Measurements from ENCODE around the gene MCRIP2.

MCRIP2 gene

DNA sequence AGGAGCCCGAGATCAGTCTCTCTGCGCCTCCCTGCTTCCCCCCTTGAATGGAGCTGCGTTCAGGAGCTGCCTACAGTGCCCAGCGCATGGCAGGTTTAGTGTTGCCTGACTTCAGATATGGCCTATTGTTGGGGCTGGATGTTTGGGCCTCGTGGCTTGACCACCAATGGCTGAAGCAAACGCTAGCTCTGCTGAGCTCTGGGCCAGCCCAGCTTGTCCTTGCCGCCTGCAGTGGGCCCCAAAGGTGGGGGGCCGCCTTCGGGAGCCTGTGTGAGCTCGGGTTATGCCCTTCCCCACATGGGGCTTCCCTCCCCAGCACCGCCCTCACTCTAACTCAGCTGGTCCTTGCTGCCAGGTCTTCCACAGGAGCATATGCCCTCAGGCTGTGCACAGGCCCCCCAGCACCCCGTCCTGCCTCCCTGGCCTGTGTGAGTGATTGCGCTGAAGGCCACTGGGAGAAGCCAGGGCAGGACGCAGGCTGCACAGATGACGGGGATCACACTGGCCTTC, 3.5 kb upstream of the MCRIP2 start:
- Histone ChIP-seq H4K20me1 (ENCODE audit: insufficient read depth, low read length) (no peaks in the 10 kb centered on the region), H3K9ac (ENCODE audit: low read length) (no peak overlapping the region), H3F3A (ENCODE audit: insufficient read depth, low read length) (no peaks in the 10 kb centered on the region), H3K4me1 (ENCODE audit: insufficient read depth, low read length, severe bottlenecking) (peaks cover 43% of the 10 kb centered on the region), H3K4me3 (ENCODE audit: low read depth, low read length, poor library complexity, severe bottlenecking) (no peak overlapping the region), H2AFZ (ENCODE audit: low read length) (no peak overlapping the region), H3K9me3 (ENCODE audit: low read length) (no peaks in the 10 kb centered on the region), H3K79me2 (ENCODE audit: insufficient read depth, low read length) (no peaks in the 10 kb centered on the region), H3K4me2 (ENCODE audit: low read length) (no peak overlapping the region), H3K9me2 (ENCODE audit: low read depth, low read length) (no peaks in the 10 kb centered on the region), H3K27ac (ENCODE audit: low read depth, low read length, poor library complexity, severe bottlenecking) (peak overlapping the region; percentile 7), H3K27me3 (ENCODE audit: insufficient read depth, low read length) (no peaks in the 10 kb centered on the region), H3K36me3 (ENCODE audit: insufficient read depth, low read length) (no peaks in the 10 kb centered on the region; the same call in 1 of the 2 replicates)
- no peak for TF ChIP-seq EZH2 (IDR thresholded peaks at IDR 0.05; ENCODE audit: borderline replicate concordance, low read length)
- TF ChIP-seq, protein P1, sequence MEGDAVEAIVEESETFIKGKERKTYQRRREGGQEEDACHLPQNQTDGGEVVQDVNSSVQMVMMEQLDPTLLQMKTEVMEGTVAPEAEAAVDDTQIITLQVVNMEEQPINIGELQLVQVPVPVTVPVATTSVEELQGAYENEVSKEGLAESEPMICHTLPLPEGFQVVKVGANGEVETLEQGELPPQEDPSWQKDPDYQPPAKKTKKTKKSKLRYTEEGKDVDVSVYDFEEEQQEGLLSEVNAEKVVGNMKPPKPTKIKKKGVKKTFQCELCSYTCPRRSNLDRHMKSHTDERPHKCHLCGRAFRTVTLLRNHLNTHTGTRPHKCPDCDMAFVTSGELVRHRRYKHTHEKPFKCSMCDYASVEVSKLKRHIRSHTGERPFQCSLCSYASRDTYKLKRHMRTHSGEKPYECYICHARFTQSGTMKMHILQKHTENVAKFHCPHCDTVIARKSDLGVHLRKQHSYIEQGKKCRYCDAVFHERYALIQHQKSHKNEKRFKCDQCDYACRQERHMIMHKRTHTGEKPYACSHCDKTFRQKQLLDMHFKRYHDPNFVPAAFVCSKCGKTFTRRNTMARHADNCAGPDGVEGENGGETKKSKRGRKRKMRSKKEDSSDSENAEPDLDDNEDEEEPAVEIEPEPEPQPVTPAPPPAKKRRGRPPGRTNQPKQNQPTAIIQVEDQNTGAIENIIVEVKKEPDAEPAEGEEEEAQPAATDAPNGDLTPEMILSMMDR (IDR thresholded peaks at IDR 0.05; ENCODE audit: low read length) = no peak

- Histone ChIP-seq H4K20me1 (ENCODE audit: insufficient read depth, low read length) (no peaks in the 10 kb centered on the region), H3K9ac (ENCODE audit: low read length) (peak overlapping the region; percentile 6; the same call in 1 of the 2 replicates), H3K27me3 (ENCODE audit: insufficient read depth, low read length) (no peaks in the 10 kb centered on the region), H3K4me1 (ENCODE audit: insufficient read depth, low read length, severe bottlenecking) (peaks cover 45% of the 10 kb centered on the region), H3K4me3 (ENCODE audit: low read depth, low read length, poor library complexity, severe bottlenecking) (no peak overlapping the region), H3K27ac (ENCODE audit: low read depth, low read length, poor library complexity, severe bottlenecking) (peak overlapping the region; percentile 84), H3K4me2 (ENCODE audit: low read length) (0 out of 2 replicates have a peak overlapping the region, but pooled peaks have one; percentile 13), H3F3A (ENCODE audit: insufficient read depth, low read length) (no peaks in the 10 kb centered on the region), H3K9me3 (ENCODE audit: low read length) (no peaks in the 10 kb centered on the region), H3K36me3 (ENCODE audit: insufficient read depth, low read length) (no peaks in the 10 kb centered on the region; the same call in 1 of the 2 replicates), H2AFZ (ENCODE audit: low read length) (no peak overlapping the region), H3K79me2 (ENCODE audit: insufficient read depth, low read length) (no peaks in the 10 kb centered on the region), H3K9me2 (ENCODE audit: low read depth, low read length) (no peaks in the 10 kb centered on the region)
- TF ChIP-seq, protein P1 (IDR thresholded peaks at IDR 0.05; ENCODE audit: low read length) = no peak
- no peak for TF ChIP-seq EZH2 (IDR thresholded peaks at IDR 0.05; ENCODE audit: borderline replicate concordance, low read length)
Observed at GRCh38 chr16:638836-639235, 2.8 kb upstream of the MCRIP2 start.

DNA sequence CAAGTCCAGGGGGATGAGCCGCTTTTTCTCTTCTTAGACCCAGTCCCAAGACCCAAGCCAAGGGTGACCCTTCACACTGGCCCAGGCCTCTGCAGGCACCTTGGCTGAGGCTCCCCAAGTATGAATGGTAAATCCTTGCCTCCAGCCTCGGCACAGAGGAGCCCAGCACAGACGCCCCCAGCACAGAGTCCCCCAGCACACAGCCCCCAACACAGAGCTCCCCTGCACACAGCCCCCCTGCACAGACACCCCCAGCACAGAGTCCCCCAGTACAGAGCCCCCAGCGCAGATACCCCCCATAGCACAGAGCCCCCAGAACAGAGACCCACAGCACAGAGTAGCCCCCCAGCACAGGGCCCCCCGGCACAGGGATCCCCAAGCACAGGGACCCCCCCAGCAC, 1.0 kb upstream of the MCRIP2 start:
- Histone ChIP-seq H3K27me3 (ENCODE audit: insufficient read depth, low read length) (no peaks in the 10 kb centered on the region), H3K9ac (ENCODE audit: low read length) (no peak overlapping the region; the same call in 1 of the 2 replicates), H3K9me2 (ENCODE audit: low read depth, low read length) (no peaks in the 10 kb centered on the region), H2AFZ (ENCODE audit: low read length) (no peak overlapping the region), H3K9me3 (ENCODE audit: low read length) (no peaks in the 10 kb centered on the region), H3F3A (ENCODE audit: insufficient read depth, low read length) (no peaks in the 10 kb centered on the region), H3K4me3 (ENCODE audit: low read depth, low read length, poor library complexity, severe bottlenecking) (peak overlapping the region; percentile 80), H3K79me2 (ENCODE audit: insufficient read depth, low read length) (no peaks in the 10 kb centered on the region), H3K4me2 (ENCODE audit: low read length) (peak overlapping the region; percentile 82; the same call in 1 of the 2 replicates), H3K36me3 (ENCODE audit: insufficient read depth, low read length) (peaks cover 5% of the 10 kb centered on the region; the same call in 1 of the 2 replicates), H3K27ac (ENCODE audit: low read depth, low read length, poor library complexity, severe bottlenecking) (peak overlapping the region; percentile 20), H3K4me1 (ENCODE audit: insufficient read depth, low read length, severe bottlenecking) (peaks cover 40% of the 10 kb centered on the region), H4K20me1 (ENCODE audit: insufficient read depth, low read length) (no peaks in the 10 kb centered on the region)
- no peak for TF ChIP-seq EZH2 (IDR thresholded peaks at IDR 0.05; ENCODE audit: borderline replicate concordance, low read length)
- TF ChIP-seq, protein P1 (IDR thresholded peaks at IDR 0.05; ENCODE audit: low read length) = no peak
